Activated B cell treated with CpG ODN at 0.5 μM for 24 hours (primary cell): ENCODE data around the gene PPM1E. TPM values are rescaled to one million over a fixed set of nuclear protein-coding genes. Genes with fewer than 3 reads are reported as not detected.

Experiments
- ATAC-seq: fragments of 200-7000 bp; cut with Tn5 transposase; one replicate; pipeline ENCODE4 v1.10.0; 2021; ENCODE audit warnings: low read depth, mild to moderate bottlenecking, moderate library complexity
- CTCF ChIA-PET: fragments of 350-600 bp; sonication (Branson Sonifier 250); formaldehyde crosslinking; loops from one replicate; lab custom pipeline; 2021; ENCODE audit warnings: antibody characterized with exemption; lab: Charles Lee
- POLR2A ChIA-PET: fragments of 350-600 bp; sonication (Branson Sonifier 250); formaldehyde crosslinking; loops from one replicate; lab custom pipeline; 2021; ENCODE audit warnings: antibody characterized with exemption; lab: Charles Lee
- DNase-seq: peaks from one replicate; pipeline ENCODE4 v3.0.0; 2022
- H3K27ac Mint-ChIP-seq: one replicate; pipeline ENCODE4 v1.8.0; 2020; ENCODE audit warnings: mixed read lengths
- H3K27me3 Mint-ChIP-seq: one replicate; pipeline ENCODE4 v1.8.0; 2021; ENCODE audit warnings: mixed read lengths
- H3K36me3 Mint-ChIP-seq: one replicate; pipeline ENCODE4 v1.8.0; 2021; ENCODE audit warnings: low read depth, mixed read lengths
- H3K4me1 Mint-ChIP-seq: one replicate; pipeline ENCODE4 v1.8.0; 2021; ENCODE audit warnings: mixed read lengths
- H3K4me3 Mint-ChIP-seq: one replicate; pipeline ENCODE4 v1.8.0; 2020; ENCODE audit warnings: mild to moderate bottlenecking, mixed read lengths
- H3K9me3 Mint-ChIP-seq: one replicate; pipeline ENCODE4 v1.8.0; 2020; ENCODE audit warnings: mixed read lengths
- CTCF ChIP-seq: fragments of 200-600 bp; IDR thresholded peaks from one replicate; pipeline ENCODE4 v1.8.0; 2022; ENCODE audit warnings: antibody characterized with exemption, mild to moderate bottlenecking
- intact Hi-C: fragments of 100-400 bp; cut with micrococcal nuclease; formaldehyde crosslinking; loops from one replicate; pipeline ENCODE4 v1.15.1; 2024
- total RNA-seq: library from RNA; stranded (reverse); gene quantifications from 2 replicates; pipeline ENCODE4 v1.2.3, GENCODE V29; 2022

The PPM1E gene
- total RNA-seq, 1 donor from 2014 or later, result 0.02 TPM

- no peaks in the 10 kb centered on the region for H3K4me1 Mint-ChIP-seq
- intact Hi-C loops, result no loop called here
- DNase-seq (no peak), ATAC-seq (no peak)
- H3K4me3 Mint-ChIP-seq, result no peak overlapping the region
- H3K9me3 Mint-ChIP-seq, result peaks cover 3% of the 10 kb centered on the region
- POLR2A ChIA-PET, result no interaction called here
- H3K27ac Mint-ChIP-seq, result no peak overlapping the region
- H3K27me3 Mint-ChIP-seq, result peaks cover 8% of the 10 kb centered on the region
- H3K36me3 Mint-ChIP-seq, result no peaks in the 10 kb centered on the region
- CTCF ChIA-PET, result no interaction called here
- TF ChIP-seq CTCF, result no peak
These were observed 50.4 kb downstream of the PPM1E start for GRCh38 chr17:58806046-58806445.

GRCh38 chr17:58808609-58809563 lies 53.2 kb downstream of the PPM1E start:
- intact Hi-C loops, result no loop called here
- Mint-ChIP-seq H3K4me3 (no peak overlapping the region), H3K9me3 (no peaks in the 10 kb centered on the region), H3K27me3 (peaks cover 3% of the 10 kb centered on the region), H3K27ac (no peak overlapping the region), H3K4me1 (no peaks in the 10 kb centered on the region), H3K36me3 (no peaks in the 10 kb centered on the region)
- ChIA-PET POLR2A (no interaction called here), CTCF (no interaction called here)
- TF ChIP-seq CTCF, result no peak
- ATAC-seq (no peak), DNase-seq (no peak)

- ATAC-seq, result no peak
- H3K4me1 Mint-ChIP-seq, result no peaks in the 10 kb centered on the region
- peaks cover 3% of the 10 kb centered on the region for H3K27me3 Mint-ChIP-seq
- intact Hi-C loops, result no loop called here
- ChIA-PET CTCF (no interaction called here), POLR2A (no interaction called here)
- DNase-seq, result no peak
- no peak overlapping the region for H3K27ac Mint-ChIP-seq
- no peak for TF ChIP-seq CTCF
- H3K9me3 Mint-ChIP-seq, result no peaks in the 10 kb centered on the region
- H3K4me3 Mint-ChIP-seq, result no peak overlapping the region
- no peaks in the 10 kb centered on the region for H3K36me3 Mint-ChIP-seq
These were observed 53.9 kb downstream of the PPM1E start for GRCh38 chr17:58809564-58809936.

- POLR2A ChIA-PET, result no interaction called here
- Mint-ChIP-seq H3K27ac (no peak overlapping the region), H3K9me3 (no peaks in the 10 kb centered on the region), H3K4me1 (no peaks in the 10 kb centered on the region), H3K4me3 (no peak overlapping the region), H3K36me3 (no peaks in the 10 kb centered on the region), H3K27me3 (peaks cover 3% of the 10 kb centered on the region)
- CTCF ChIA-PET, result no interaction called here
- no peak for TF ChIP-seq CTCF
- ATAC-seq (no peak), DNase-seq (no peak)
- intact Hi-C loops, result no loop called here
These were observed 55.6 kb downstream of the PPM1E start for GRCh38 chr17:58811290-58811689.

GRCh38 chr17:58813712-58814111 lies 58.1 kb downstream of the PPM1E start:
- Mint-ChIP-seq H3K9me3 (no peaks in the 10 kb centered on the region), H3K27ac (no peak overlapping the region), H3K4me1 (no peaks in the 10 kb centered on the region), H3K36me3 (no peaks in the 10 kb centered on the region), H3K4me3 (no peak overlapping the region), H3K27me3 (peaks cover 2% of the 10 kb centered on the region)
- no peak for DNase-seq
- TF ChIP-seq CTCF, result no peak
- ChIA-PET POLR2A (no interaction called here), CTCF (no interaction called here)
- ATAC-seq, result no peak
- intact Hi-C loops, result no loop called here
